Measurements from ENCODE around the gene ITGB8.

The ITGB8 gene

GRCh38 chr7:20310301-20310700 is 20.4 kb upstream of the ITGB8 start:
- no peak for DNase-seq (ENCODE audit: low read depth)

DNA sequence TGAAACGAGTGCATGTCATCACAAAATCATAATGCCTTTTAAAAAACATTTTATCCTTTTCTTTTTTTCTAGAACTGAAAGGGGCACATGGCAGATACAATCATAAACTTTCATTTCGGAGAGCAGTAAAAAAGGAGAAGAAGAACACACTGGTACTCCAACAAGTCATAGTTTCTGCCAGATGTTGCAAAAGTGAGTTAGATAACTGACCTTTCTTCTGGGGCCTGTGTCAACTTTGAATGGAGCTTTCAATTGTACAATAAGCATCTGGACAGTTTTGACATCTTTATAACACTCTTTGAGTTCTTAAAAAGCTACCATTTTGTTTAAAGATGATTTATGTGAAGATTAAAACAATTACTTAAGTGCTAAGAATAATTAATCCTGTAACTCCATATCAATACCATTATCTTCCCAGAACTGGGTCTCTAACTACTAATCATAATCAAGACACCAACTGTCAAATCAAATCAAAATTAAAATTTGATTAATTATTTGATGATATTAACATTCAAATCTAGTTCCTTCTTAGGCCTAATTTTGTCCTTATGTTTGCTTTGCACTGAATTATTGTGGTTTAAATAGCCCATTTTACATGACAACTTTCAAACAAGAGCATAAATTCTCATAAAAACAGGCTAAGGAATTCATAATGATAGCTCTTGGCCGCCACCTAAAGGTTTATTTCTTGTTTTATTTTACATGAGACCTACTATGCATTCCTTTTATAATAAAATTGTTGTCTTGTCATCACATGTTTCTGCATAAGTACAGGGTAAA is 19.5 kb upstream of the ITGB8 start:
- no peak for DNase-seq (ENCODE audit: low read depth)

DNA sequence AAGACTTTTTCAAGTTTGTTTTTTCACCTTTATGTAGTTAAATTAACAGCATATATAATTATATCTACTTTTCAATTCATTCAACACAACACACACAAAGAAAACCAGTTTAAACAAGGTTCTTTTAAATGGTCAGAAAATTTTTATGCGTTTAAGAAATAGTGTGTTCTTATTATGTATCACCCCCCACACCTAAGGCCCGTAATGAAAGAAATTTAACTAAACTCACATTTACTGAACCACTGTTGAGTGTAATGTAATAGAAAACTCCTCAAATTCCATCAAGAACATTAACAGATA is 19.0 kb upstream of the ITGB8 start:
- no peak for DNase-seq (ENCODE audit: low read depth)

GRCh38 chr7:20312562-20312961 is 18.1 kb upstream of the ITGB8 start:
- no peak for DNase-seq (ENCODE audit: low read depth)

DNA sequence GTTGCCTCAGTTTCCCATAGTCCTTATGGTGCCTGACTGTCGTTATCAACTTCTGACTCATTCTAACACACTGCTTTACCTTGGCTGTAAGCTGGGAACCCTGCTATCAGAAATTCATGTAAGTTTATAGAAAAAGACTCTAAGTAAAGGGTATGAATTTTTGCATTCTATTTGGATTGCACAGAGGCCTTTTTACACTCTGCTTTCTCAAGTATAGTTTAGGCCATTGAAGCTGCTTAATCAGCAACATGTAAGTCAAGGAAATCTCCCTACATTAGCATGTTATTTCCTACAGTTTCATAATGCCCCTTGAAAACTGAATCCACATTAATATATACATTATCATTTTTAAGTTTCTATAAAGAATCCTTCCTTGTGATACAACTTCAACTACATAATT is 17.1 kb upstream of the ITGB8 start:
- no peak for DNase-seq (ENCODE audit: low read depth)

- no peak for DNase-seq (ENCODE audit: low read depth)
Measured at GRCh38 chr7:20314198-20314597, 16.5 kb upstream of the ITGB8 start.

- no peak for DNase-seq (ENCODE audit: low read depth)
Measured at GRCh38 chr7:20316706-20317105, 14.0 kb upstream of the ITGB8 start.

DNA sequence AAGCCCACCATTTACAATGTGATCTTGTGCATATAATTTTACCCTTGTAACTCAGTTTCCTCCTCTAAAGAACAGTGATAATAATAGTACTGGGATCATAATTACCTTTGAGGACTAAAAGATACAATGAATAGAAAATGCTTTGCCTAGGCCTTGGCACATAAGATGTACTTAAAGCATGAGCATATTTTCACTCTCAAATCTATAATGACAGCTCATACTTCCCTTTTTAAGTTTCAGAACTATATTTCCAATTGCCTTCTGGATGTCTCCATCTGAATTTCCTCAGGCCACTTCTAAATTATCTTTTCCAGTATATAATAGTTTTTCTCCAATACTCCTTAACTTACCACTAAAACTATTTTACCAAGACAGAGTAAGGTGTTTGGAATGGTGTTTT is 13.3 kb upstream of the ITGB8 start:
- no peak for DNase-seq (ENCODE audit: low read depth)

DNA sequence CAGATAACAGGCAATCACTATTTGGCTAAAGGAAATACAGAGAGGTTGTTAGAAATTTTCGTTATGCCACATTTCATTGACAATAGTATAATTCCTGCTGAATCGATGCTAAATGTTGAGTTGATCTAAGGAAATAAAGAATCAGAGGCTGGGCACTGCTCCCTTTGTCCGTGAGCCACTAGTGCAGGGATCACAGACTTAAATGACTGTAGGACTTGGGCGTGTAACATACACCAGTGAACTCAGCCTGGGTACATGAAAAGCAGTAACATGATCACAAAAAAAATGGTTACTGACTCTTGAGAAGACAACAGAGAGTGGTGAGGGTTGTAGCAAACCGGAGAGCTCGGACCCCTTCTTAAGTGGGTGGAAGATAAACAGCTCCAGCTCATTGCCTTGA is 11.8 kb upstream of the ITGB8 start:
- no peak for DNase-seq (ENCODE audit: low read depth)

DNA sequence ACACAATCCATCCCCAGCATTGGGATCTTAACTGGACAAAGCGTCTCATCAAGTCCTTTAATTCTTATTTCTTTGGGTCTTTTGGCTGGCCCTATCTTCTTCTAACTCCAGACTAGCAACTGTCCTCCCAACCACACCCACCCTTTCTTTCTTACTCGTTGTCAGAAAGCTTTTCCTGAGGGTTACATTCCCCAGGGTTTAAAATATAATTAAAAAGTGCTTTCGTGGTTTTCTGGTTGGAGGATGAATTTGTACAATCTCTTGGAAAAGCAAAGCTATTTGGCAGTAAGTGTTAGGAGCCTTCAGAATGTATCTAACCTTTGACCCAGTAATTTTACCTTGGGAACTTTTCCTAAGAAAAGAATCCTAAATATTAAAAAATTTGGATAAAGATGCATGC is 10.4 kb upstream of the ITGB8 start:
- DNase-seq (ENCODE audit: low read depth) = no peak

- no peak for DNase-seq (ENCODE audit: low read depth)
Measured at GRCh38 chr7:20320786-20321185, 9.9 kb upstream of the ITGB8 start.

GRCh38 chr7:20323595-20323994 is 7.1 kb upstream of the ITGB8 start:
- DNase-seq (ENCODE audit: low read depth) = no peak

DNA sequence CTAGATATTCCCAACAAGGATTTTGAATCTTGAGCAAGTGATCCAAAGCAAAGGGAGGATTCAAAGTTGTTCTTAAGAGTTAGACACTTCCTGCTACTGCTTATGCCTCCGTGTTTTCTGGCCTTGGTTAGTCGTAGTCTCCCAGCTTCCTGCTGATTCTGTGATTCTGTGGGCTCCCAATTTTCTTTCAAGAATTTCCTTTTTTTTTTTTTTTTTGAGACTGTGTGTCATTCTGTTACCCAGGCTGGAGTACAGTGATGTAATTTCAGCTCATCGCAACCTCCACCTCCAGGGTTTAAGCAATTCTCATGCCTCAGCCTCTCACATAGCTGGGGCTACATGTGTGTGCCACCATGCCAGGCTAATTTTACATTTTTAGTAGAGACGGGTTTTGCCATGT is 4.4 kb upstream of the ITGB8 start:
- no peak for DNase-seq (ENCODE audit: low read depth)

DNA sequence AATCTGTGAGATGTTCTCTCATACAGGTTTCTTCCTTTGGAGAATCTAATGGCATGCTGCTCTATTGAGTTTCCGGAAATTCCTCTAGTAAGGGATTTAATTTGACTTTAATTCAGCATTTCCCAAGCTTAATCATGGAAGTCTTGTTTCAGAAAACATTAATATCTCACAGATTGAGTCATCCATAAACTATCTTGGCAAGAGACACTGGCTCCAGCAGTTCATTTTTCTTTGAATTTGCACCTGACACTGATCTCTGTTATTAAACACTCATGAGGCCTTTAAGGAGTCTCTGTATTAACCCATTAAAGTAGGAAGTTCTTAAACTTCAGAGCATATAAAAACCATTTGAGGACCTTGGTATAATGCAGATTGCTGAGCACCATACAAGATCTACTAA is 3.6 kb upstream of the ITGB8 start:
- no peak for DNase-seq (ENCODE audit: low read depth)

- no peak for DNase-seq (ENCODE audit: low read depth)
Measured at GRCh38 chr7:20328027-20328426, 2.7 kb upstream of the ITGB8 start.

GRCh38 chr7:20328692-20329091 is 2.0 kb upstream of the ITGB8 start:
- no peak for DNase-seq (ENCODE audit: low read depth)

DNA sequence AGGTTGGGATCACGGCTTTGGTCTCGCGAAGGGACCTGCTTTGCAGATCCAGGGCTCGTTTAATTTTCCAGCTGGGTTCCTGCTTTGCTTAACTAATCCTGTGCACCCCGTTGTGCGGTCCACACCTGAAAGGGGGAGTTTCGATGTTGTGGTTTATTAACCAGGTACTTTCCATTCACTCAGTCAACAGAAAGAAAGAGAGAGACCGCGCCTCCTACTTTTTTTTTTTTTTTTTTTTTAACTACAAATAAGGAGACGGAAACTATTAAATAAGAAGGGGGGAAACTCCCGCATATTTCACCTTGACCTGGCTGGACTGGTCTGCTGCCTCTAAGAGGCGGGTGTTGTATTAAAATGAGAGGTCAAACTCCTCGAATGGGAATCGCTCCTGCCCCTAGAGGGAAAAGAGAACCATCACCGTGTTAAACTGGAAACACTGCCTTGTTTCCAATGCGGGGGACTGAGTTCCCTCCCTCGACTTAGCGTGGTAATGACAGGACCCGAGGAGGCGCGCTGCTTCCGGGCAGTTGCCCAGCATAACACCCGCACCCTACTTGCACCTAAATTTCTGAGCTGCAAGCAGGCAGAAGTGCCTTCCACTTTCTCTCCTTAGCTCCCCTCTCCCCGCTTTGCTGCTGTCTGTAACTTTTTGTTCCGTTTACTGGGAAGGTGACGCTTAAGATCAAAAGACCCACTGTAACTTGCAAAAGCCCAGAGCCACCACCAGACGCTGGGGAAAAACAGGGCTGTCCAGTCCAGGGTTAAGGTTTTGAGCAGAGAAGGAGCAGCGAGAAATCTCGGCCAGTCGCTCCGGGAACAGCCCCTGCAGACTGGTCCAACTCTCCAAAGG is 1.1 kb upstream of the ITGB8 start:
- DNase-seq (ENCODE audit: low read depth) = no peak

- DNase-seq (ENCODE audit: low read depth) = no peak
Measured at GRCh38 chr7:20330928-20331909, 519 bp downstream of the ITGB8 start.

DNA sequence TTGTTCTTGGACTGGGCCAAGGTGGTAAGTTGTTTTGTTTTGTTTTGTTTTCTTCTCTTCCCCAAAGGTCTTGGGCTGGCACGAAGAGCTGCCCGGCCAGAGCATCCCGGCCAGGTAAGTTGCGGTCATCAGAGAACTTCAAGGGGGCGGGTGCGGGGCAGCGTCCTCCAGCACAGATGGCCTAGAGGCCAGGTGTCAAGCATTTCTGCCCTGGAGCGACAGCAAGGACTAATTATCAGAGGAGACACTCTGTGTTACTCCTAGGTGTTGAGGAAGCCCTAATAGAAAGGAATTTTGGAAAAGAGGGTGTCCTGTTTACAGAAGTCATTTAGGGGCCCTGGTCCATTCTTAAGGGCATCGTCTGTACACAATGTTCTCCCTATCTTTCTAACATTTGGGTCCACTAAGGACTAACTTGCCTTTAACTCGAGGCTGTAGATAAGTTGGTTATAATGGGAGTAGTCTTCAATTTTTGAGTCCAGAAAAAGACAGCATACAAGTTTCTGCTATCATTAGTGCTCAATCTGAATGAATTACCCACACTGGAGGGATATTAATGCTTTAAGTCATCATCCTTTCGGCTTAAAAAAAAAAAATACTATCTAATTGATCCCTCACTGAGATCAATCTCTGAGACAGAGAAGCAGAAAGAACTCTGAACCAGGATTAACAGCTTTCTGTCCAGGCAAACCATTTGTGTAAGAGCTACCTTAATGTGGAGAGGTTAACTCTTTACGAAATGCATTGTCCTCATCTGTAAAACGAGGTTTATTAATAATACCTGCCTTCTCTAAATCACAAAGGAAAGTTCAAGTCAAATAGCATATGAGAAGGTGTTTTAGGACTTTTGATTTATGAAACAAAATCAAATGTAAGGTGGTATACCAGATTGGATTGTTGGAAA is 1.5 kb downstream of the ITGB8 start:
- DNase-seq (ENCODE audit: low read depth) = no peak

DNA sequence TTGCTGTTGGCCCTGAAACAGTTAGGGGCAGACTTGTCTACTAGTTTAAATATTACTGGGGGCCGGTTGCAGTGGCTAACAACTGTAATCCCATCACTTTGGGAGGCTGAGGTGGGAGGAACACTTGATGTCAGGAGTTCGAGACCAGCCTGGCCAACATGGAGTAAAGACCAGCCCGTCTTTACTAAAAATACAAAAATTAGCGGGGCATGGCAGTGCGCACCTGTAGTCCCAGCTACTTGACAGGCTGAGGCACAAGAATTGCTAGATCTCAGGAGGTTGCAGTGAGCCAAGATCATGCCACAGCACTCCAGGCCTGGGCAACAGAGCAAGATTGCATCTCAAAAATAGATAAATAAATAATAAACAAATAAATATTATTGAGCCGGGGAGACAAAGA is 7.6 kb downstream of the ITGB8 start:
- DNase-seq (ENCODE audit: low read depth) = no peak

DNA sequence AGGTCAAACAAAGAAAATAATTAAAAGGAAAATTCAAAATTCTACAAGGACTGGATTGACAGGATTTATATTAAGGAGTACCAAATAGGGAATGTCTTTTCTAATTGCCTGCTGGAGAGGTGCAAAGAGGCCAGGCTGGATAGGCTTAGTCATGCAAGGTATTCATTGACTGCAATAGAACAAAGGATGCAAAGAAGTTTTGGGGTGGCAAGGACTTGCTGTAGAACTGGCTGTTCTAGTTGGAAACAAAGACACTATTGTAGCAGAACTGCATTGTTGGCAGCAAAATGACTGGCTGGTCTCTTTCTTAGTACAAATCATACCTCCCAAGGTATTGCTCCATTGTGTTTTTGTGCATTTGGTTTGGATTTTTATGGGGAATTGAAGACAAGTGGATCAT is 10.1 kb downstream of the ITGB8 start:
- DNase-seq (ENCODE audit: low read depth) = no peak

DNA sequence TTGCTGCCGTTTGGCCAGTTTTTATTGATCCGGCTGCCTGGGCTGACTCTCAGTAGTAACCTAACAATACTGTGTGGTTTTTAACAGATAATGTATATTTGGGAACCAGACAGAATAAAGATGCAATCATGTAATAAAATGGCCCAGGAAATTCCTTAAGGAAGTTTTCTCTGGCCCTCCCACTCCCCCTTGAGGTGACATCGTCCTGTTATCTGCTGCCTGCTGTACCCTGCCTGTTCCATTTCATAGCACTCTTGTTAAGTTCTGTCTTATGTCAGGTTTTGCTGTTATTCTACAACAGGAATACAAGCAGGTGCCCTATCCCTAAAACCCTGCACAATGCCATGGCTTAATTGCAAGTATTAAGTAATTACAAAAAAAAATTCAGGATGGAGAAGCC is 12.5 kb downstream of the ITGB8 start:
- DNase-seq (ENCODE audit: low read depth) = no peak
